WTC11 (cell line): Measurements from ENCODE around the gene HMGCL. TPM values are rescaled to one million over a fixed set of nuclear protein-coding genes. Genes with fewer than 3 reads are reported as not detected.

Experiments used
- ATAC-seq: fragments of 200-7000 bp; cut with Tn5 transposase; 2 replicates; pipeline ENCODE4 v1.10.0; 2021; ENCODE audit warnings: mild to moderate bottlenecking, moderate library complexity
- CTCF ChIA-PET: fragments of 300-600 bp; sonication (Branson Sonifier 250); formaldehyde crosslinking; loops from one replicate; lab custom pipeline; 2021; ENCODE audit warnings: antibody characterized with exemption; lab: Charles Lee
- POLR2A ChIA-PET: fragments of 350-600 bp; sonication (Branson Sonifier 250); formaldehyde crosslinking; loops from one replicate; lab custom pipeline; 2021; ENCODE audit warnings: antibody characterized with exemption; lab: Charles Lee
- DNase-seq: peaks from one replicate; pipeline ENCODE4 v3.0.0; 2021; ENCODE audit warnings: low spot score
- H3K27ac Mint-ChIP-seq: 2 replicates; pipeline ENCODE4 v1.8.0; 2021; ENCODE audit warnings: mixed read lengths
- H3K27me3 Mint-ChIP-seq: 2 replicates; pipeline ENCODE4 v1.8.0; 2021; ENCODE audit warnings: low read depth, mild to moderate bottlenecking, moderate library complexity, mixed read lengths
- H3K36me3 Mint-ChIP-seq: 2 replicates; pipeline ENCODE4 v1.8.0; 2021; ENCODE audit warnings: mixed read lengths
- H3K4me1 Mint-ChIP-seq: 2 replicates; pipeline ENCODE4 v1.8.0; 2022; ENCODE audit warnings: mixed read lengths
- H3K4me3 Mint-ChIP-seq: 2 replicates; pipeline ENCODE4 v1.8.0; 2021; ENCODE audit warnings: mild to moderate bottlenecking, moderate library complexity, mixed read lengths
- H3K9me3 Mint-ChIP-seq: 2 replicates; pipeline ENCODE4 v1.8.0; 2021; ENCODE audit warnings: mixed read lengths
- E2F4 ChIP-seq: sonication (generic); formaldehyde crosslinking; IDR thresholded peaks from 2 replicates; pipeline ENCODE4 v1.8.1; 2022; ENCODE audit warnings: low read depth, mild to moderate bottlenecking, moderate library complexity, missing genetic modification reagents, borderline replicate concordance
- FOXK1 ChIP-seq: sonication (generic); formaldehyde crosslinking; IDR thresholded peaks from 2 replicates; pipeline ENCODE4 v1.8.0; 2022; ENCODE audit warnings: mild to moderate bottlenecking, moderate library complexity, missing genetic modification reagents
- GABPB1 ChIP-seq: sonication (generic); formaldehyde crosslinking; IDR thresholded peaks from 2 replicates; pipeline ENCODE4 v1.8.1; 2023; ENCODE audit warnings: mild to moderate bottlenecking, missing genetic modification reagents
- TCF7 ChIP-seq: sonication (generic); formaldehyde crosslinking; IDR thresholded peaks from 2 replicates; pipeline ENCODE4 v1.8.0; 2022; ENCODE audit warnings: mild to moderate bottlenecking, low read depth, missing genetic modification reagents, moderate library complexity
- total RNA-seq: library from RNA; stranded (reverse); gene quantifications from 3 replicates; pipeline ENCODE4 v1.2.3, GENCODE V29; 2021
- TF ChIP-seq, protein P1 (sequence below): sonication (generic); formaldehyde crosslinking; IDR thresholded peaks from 2 replicates; pipeline ENCODE4 v1.8.1; 2023; ENCODE audit warnings: mild to moderate bottlenecking, missing genetic modification reagents

Gene HMGCL
- total RNA-seq, 1 experiment from 2014 or later = 22.7 TPM

GRCh38 chr1:23756676-23757075 lies 68.6 kb downstream of the HMGCL start (continued):
- TF ChIP-seq, protein P1, sequence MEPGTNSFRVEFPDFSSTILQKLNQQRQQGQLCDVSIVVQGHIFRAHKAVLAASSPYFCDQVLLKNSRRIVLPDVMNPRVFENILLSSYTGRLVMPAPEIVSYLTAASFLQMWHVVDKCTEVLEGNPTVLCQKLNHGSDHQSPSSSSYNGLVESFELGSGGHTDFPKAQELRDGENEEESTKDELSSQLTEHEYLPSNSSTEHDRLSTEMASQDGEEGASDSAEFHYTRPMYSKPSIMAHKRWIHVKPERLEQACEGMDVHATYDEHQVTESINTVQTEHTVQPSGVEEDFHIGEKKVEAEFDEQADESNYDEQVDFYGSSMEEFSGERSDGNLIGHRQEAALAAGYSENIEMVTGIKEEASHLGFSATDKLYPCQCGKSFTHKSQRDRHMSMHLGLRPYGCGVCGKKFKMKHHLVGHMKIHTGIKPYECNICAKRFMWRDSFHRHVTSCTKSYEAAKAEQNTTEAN (CRISPR knock-in tag) = no peak
- TF ChIP-seq E2F4 (no peak), TCF7 (no peak)

DNA sequence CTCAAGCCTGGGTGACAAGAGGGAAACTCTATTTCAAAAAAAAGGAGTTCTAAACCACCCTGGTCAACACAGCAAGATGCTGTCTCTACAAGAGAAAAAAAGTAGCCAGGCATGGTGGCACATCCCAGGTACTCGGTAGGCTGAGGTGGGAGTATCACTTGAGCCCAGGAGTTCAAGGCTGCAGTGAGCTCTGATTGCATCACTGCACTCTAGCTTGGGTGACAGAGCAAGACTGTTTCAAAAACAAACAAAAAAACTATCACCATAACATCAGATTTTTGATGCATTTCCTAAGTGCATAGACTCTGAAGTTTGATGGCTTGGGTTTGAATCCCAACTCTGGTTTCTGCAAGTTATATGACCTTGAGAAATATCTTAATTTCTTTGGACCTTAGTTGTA lies 72.3 kb downstream of the HMGCL start:
- DNase-seq = no peak
- no peak for ATAC-seq
- no peak overlapping the region for H3K27ac Mint-ChIP-seq
- H3K27me3 Mint-ChIP-seq = no peaks in the 10 kb centered on the region
- H3K4me3 Mint-ChIP-seq = no peak overlapping the region
- H3K9me3 Mint-ChIP-seq = no peaks in the 10 kb centered on the region
- CTCF ChIA-PET = interaction anchor here (2.5 kb wide), 1 partner anchor 7 kb away, joined by 10 read pairs; no protein-coding TSS in a partner anchor
- POLR2A ChIA-PET = no interaction called here
- TF ChIP-seq GABPB1 (CRISPR knock-in tag) = peak; percentile 56; the same call in 1 of the 2 replicates
- TF ChIP-seq FOXK1 (CRISPR knock-in tag) = no peak
- no peaks in the 10 kb centered on the region for H3K4me1 Mint-ChIP-seq
- peaks cover 78% of the 10 kb centered on the region for H3K36me3 Mint-ChIP-seq

Other genes starting within 250 kb of the HMGCL start
- gene RPL11, start 133.6 kb downstream of the HMGCL start, total RNA-seq = 1,406 to 1,500 TPM (median 1,442 TPM) in 3 replicates
- gene ELOA, start 82.0 kb downstream of the HMGCL start, total RNA-seq = 35.9 to 45.1 TPM (median 36.6 TPM) in 3 replicates
- gene PITHD1, start 47.0 kb downstream of the HMGCL start, total RNA-seq = 59.9 to 66.2 TPM (median 62.2 TPM) in 3 replicates
- 131 to 164 TPM (median 134 TPM) in 3 replicates for gene LYPLA2, start 34.3 kb downstream of the HMGCL start, total RNA-seq
- 30.3 to 36.6 TPM (median 35.8 TPM) in 3 replicates for gene GALE, start 24.7 kb downstream of the HMGCL start, total RNA-seq
- gene FUCA1, start 42.9 kb upstream of the HMGCL start, total RNA-seq = 7.5 to 8.3 TPM (median 7.8 TPM) in 3 replicates
- not detected in 3 replicates for gene CNR2, start 87.9 kb upstream of the HMGCL start, total RNA-seq
- gene PNRC2, start 134.4 kb upstream of the HMGCL start, total RNA-seq = 133 to 166 TPM (median 153 TPM) in 3 replicates
- 163 to 178 TPM (median 170 TPM) in 3 replicates for gene SRSF10, start 154.9 kb upstream of the HMGCL start, total RNA-seq